CD14-positive monocyte (primary cell): ENCODE data around the gene DRAM2. TPM values are rescaled to one million over a fixed set of nuclear protein-coding genes. Genes with fewer than 3 reads are reported as not detected.

Experiments used
- DNase-seq, 3 donors: peaks; one replicate each; pipeline ENCODE4 v3.0.0-alpha.2; 2011 to 2022
- H2AFZ ChIP-seq: 2 replicates; pipeline ENCODE4 v1.6.0; 2012; ENCODE audit warnings: mild to moderate bottlenecking, low read depth, low read length, inconsistent platforms; ENCODE audit not compliant: insufficient read depth, poor library complexity, severe bottlenecking
- H3K27ac ChIP-seq, 2 donors: 1 replicate in 1 of 2; 2 replicates in 1 of 2; pipeline ENCODE4 v1.5.1; 2012 to 2013; ENCODE audit warnings: low read length in 2 of 2, control low read depth in 1 of 2, inconsistent platforms in 1 of 2, low read depth in 1 of 2, mild to moderate bottlenecking in 1 of 2
- H3K27me3 ChIP-seq, 2 donors: one replicate each; pipeline versions ENCODE4 v1.6.0 to v1.6.1; 2011 to 2013; ENCODE audit warnings: low read length in 2 of 2; ENCODE audit not compliant: control insufficient read depth in 2 of 2, insufficient read depth in 2 of 2
- H3K36me3 ChIP-seq, 2 donors: replicated peaks in 1 of 2; 1 replicate in 1 of 2; 2 replicates in 1 of 2; pipeline versions ENCODE4 v1.5.1 to v1.6.1; 2012 to 2013; ENCODE audit warnings: low read length in 2 of 2, control low read depth in 1 of 2, inconsistent platforms in 1 of 2, mild to moderate bottlenecking in 1 of 2; ENCODE audit not compliant: insufficient read depth in 2 of 2, control insufficient read depth in 1 of 2
- H3K4me1 ChIP-seq, 2 donors: 1 replicate in 1 of 2; 2 replicates in 1 of 2; pipeline versions ENCODE4 v1.5.1 to v1.6.1; 2012 to 2013; ENCODE audit warnings: low read length in 2 of 2, control low read depth in 1 of 2, inconsistent platforms in 1 of 2, mild to moderate bottlenecking in 1 of 2, moderate library complexity in 1 of 2; ENCODE audit not compliant: insufficient read depth in 2 of 2, control insufficient read depth in 1 of 2
- H3K4me2 ChIP-seq: replicated peaks from 2 replicates; pipeline ENCODE3; 2012; ENCODE audit warnings: low read length, moderate library complexity, mild to moderate bottlenecking; ENCODE audit not compliant: poor library complexity, severe bottlenecking; ENCODE audit errors: extremely low read depth
- H3K4me3 ChIP-seq, 3 experiments: fragments of 200-600 bp in 1 of 3; sonication (generic) in 1 of 3; replicated peaks in 1 of 3; 1 replicate in 2 of 3; 2 replicates in 1 of 3; pipeline ENCODE4 v1.5.1; 2011 to 2013; ENCODE audit warnings: low read length in 3 of 3, mild to moderate bottlenecking in 3 of 3, control low read depth in 2 of 3, low read depth in 2 of 3, inconsistent platforms in 1 of 3, moderate library complexity in 1 of 3
- H3K79me2 ChIP-seq: 2 replicates; pipeline ENCODE4 v1.6.0; 2012; ENCODE audit warnings: mild to moderate bottlenecking, control low read depth, inconsistent platforms, low read length, moderate library complexity; ENCODE audit not compliant: insufficient read depth
- H3K9ac ChIP-seq: 2 replicates; pipeline ENCODE4 v1.6.0; 2017; ENCODE audit warnings: low read length, mild to moderate bottlenecking; ENCODE audit not compliant: insufficient read depth, poor library complexity, severe bottlenecking
- H3K9me3 ChIP-seq, 2 donors: replicated peaks in 1 of 2; 1 replicate in 1 of 2; 2 replicates in 1 of 2; pipeline versions ENCODE4 v1.5.1 to v1.6.1; 2012 to 2013; ENCODE audit warnings: low read length in 2 of 2, control low read depth in 1 of 2; ENCODE audit not compliant: control insufficient read depth in 1 of 2, insufficient read depth in 1 of 2
- H4K20me1 ChIP-seq: 2 replicates; pipeline ENCODE4 v1.6.0; 2012; ENCODE audit warnings: mild to moderate bottlenecking, low read length, control low read depth, moderate library complexity; ENCODE audit not compliant: insufficient read depth
- H3K27ac Mint-ChIP-seq, 7 donors: one replicate each; pipeline ENCODE4 v1.8.0; 2020; ENCODE audit warnings: mild to moderate bottlenecking in 7 of 7, mixed read lengths in 7 of 7, moderate library complexity in 6 of 7, inconsistent platforms in 2 of 7
- H3K27me3 Mint-ChIP-seq, 3 donors: one replicate each; pipeline ENCODE4 v1.8.0; 2021 to 2022; ENCODE audit warnings: low read depth in 3 of 3, mild to moderate bottlenecking in 3 of 3, mixed read lengths in 3 of 3, moderate library complexity in 3 of 3, inconsistent platforms in 1 of 3
- H3K36me3 Mint-ChIP-seq, 2 donors: one replicate each; pipeline ENCODE4 v1.8.0; 2020; ENCODE audit warnings: mixed read lengths in 2 of 2, inconsistent platforms in 1 of 2, mild to moderate bottlenecking in 1 of 2
- H3K4me1 Mint-ChIP-seq: one replicate; pipeline ENCODE4 v1.8.0; 2020; ENCODE audit warnings: mild to moderate bottlenecking, mixed read lengths
- H3K4me3 Mint-ChIP-seq, 2 donors: one replicate each; pipeline ENCODE4 v1.8.0; 2020; ENCODE audit warnings: mild to moderate bottlenecking in 2 of 2, mixed read lengths in 2 of 2, moderate library complexity in 1 of 2
- H3K9me3 Mint-ChIP-seq, 7 donors: one replicate each; pipeline ENCODE4 v1.8.0; 2020 to 2022; ENCODE audit warnings: mixed read lengths in 7 of 7, mild to moderate bottlenecking in 6 of 7, moderate library complexity in 6 of 7, inconsistent platforms in 2 of 7
- WGBS: methylation state at CpG from one replicate; pipeline ENCODE4 v1.1.5; 2013; ENCODE audit warnings: missing lambda C conversion rate; ENCODE audit not compliant: insufficient coverage; 5-methylcytosine and 5-hydroxymethylcytosine counted together
- intact Hi-C, 2 donors: fragments of 100-400 bp; cut with micrococcal nuclease; formaldehyde crosslinking; loops; one replicate each; pipeline versions ENCODE4 v1.15.0 to v1.15.1; 2023
- polyA plus RNA-seq, 3 donors: library from polyadenylated mRNA; depleted of rRNA in 1 of 3; unstranded in 2 of 3; stranded (reverse) in 1 of 3; fragments of 300-500 nt in 2 of 3; fragments of >200 nt in 1 of 3; fragmentation: Illumina TruSeq in 2 of 3; gene quantifications; 1 replicate in 2 of 3; 2 replicates in 1 of 3; pipeline ENCODE4 v1.2.3, GENCODE V29; 2012 to 2021
- TF ChIP-seq, protein P1 (sequence below): fragments of 200-600 bp; IDR thresholded peaks from one replicate; pipeline ENCODE4 v1.8.0; 2022; ENCODE audit warnings: antibody characterized with exemption, mild to moderate bottlenecking

DRAM2 gene
- polyA plus RNA-seq, 3 donors, result 85.9 to 204 (median 190) TPM

DNA sequence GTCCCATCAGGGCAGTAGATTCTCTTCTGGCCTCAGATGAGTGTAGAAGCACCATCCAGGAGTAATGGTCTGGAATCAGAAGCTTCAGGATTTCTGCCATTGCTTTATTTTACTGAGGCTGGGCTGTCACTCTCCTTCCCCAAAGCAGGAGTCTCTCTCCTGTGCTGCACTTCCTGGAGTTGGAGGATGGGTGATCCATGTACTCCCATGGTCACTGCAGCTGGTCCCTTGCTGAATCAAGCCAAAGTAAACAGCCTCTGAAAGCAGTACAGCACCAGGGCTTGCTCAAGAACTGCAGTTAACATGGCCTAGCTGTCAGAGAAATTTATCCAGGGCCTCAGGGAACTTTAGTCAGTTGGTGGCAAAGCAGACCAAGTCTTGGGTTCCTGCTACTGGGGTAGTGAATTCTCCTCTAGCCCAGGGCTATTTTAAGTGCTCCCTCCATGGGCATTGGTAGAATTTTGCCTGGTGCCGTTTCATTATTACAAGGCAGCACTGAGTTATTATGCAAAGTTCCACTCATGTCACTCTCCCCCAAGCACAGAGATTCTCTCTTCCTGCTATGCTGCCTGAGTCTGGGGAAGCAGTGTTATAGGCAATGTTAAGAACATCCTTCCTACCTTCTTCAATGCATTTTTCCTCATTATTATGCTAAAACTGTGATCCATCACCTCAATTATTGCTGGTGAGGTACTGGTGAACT, 29.5 kb downstream of the DRAM2 start:
- no peak overlapping the region for H3K4me3 ChIP-seq
- Mint-ChIP-seq H3K9me3 (peaks cover 9 to 24% (median 15%) of the 10 kb centered on the region in 7 donors), H3K4me1 (no peaks in the 10 kb centered on the region), H3K27ac (no peak overlapping the region), H3K4me3 (no peak overlapping the region), H3K27me3 (no peaks in the 10 kb centered on the region), H3K36me3 (peaks cover 29 to 43% of the 10 kb centered on the region in 2 donors)
- TF ChIP-seq, protein P1, sequence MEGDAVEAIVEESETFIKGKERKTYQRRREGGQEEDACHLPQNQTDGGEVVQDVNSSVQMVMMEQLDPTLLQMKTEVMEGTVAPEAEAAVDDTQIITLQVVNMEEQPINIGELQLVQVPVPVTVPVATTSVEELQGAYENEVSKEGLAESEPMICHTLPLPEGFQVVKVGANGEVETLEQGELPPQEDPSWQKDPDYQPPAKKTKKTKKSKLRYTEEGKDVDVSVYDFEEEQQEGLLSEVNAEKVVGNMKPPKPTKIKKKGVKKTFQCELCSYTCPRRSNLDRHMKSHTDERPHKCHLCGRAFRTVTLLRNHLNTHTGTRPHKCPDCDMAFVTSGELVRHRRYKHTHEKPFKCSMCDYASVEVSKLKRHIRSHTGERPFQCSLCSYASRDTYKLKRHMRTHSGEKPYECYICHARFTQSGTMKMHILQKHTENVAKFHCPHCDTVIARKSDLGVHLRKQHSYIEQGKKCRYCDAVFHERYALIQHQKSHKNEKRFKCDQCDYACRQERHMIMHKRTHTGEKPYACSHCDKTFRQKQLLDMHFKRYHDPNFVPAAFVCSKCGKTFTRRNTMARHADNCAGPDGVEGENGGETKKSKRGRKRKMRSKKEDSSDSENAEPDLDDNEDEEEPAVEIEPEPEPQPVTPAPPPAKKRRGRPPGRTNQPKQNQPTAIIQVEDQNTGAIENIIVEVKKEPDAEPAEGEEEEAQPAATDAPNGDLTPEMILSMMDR, result no peak
- H3K27me3 ChIP-seq, result no peaks in the 10 kb centered on the region
- WGBS, result no CpG with 5 or more reads among the region's 1 CpG
- DNase-seq, result no peak
- intact Hi-C loops, result no loop called here
- peaks cover 8 to 19% of the 10 kb centered on the region in 2 donors for H3K9me3 ChIP-seq
- H3K4me2 ChIP-seq, result no peak overlapping the region
- H2AFZ ChIP-seq, result no peak overlapping the region
- H3K9ac ChIP-seq, result no peak overlapping the region
- H3K36me3 ChIP-seq, result peaks cover 8 to 36% of the 10 kb centered on the region in 2 donors
- no peaks in the 10 kb centered on the region for H4K20me1 ChIP-seq
- H3K4me1 ChIP-seq, result no peaks in the 10 kb centered on the region
- H3K27ac ChIP-seq, result no peak overlapping the region
- H3K79me2 ChIP-seq, result no peaks in the 10 kb centered on the region

DNA sequence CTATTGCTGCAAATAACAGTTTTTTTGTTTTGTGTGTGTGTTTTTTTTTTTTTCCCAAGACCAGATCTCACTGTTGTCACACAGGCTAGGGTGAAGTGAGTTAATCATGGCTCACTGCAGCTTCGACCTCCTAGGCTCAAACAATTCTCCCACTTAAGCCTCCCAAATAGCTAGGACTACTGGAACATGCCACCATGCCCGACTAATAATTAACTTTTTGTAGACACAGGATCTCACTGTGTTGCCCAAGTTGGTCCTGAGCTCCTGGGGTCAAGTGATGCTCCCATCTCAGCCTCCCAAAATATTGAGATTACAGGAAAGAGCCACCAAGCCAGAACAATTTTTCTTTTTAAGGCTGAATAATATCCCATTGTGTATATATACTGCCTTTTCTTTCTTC, 34.9 kb downstream of the DRAM2 start:
- 100% methylated on average over 1 of the region's 2 CpGs for WGBS
- Histone ChIP-seq H3K4me2 (no peak overlapping the region), H4K20me1 (no peaks in the 10 kb centered on the region), H3K4me3 (no peak overlapping the region), H3K27me3 (no peaks in the 10 kb centered on the region), H3K36me3 (no peaks in the 10 kb centered on the region), H3K9me3 (peaks cover 15 to 17% of the 10 kb centered on the region in 2 donors), H3K4me1 (no peaks in the 10 kb centered on the region), H3K9ac (no peak overlapping the region), H2AFZ (no peak overlapping the region), H3K27ac (no peak overlapping the region), H3K79me2 (no peaks in the 10 kb centered on the region)
- DNase-seq, result no peak
- peaks cover 7 to 8% of the 10 kb centered on the region in 2 donors for H3K36me3 Mint-ChIP-seq
- TF ChIP-seq, protein P1, result no peak
- H3K27ac Mint-ChIP-seq, result no peak overlapping the region
- intact Hi-C loops, result no loop called here
- peaks cover 17 to 32% (median 23%) of the 10 kb centered on the region in 7 donors for H3K9me3 Mint-ChIP-seq
- H3K4me1 Mint-ChIP-seq, result no peaks in the 10 kb centered on the region
- H3K4me3 Mint-ChIP-seq, result no peak overlapping the region
- peaks cover 0 to 2% (median 0%) of the 10 kb centered on the region in 3 donors for H3K27me3 Mint-ChIP-seq
